Loucy (cell line): ENCODE results near the gene PRR35.

Experiments used
- CTCF ChIP-seq: fragments of 200-600 bp; sonication (generic); conservative IDR thresholded peaks from 2 replicates; pipeline ENCODE4 v1.5.1; 2014; ENCODE audit warnings: mild to moderate bottlenecking, antibody characterized with exemption, low read length
- EZH2phosphoT487 ChIP-seq: fragments of 200-600 bp; IDR thresholded peaks from 2 replicates; pipeline ENCODE4 v1.6.1; 2018; ENCODE audit warnings: antibody characterized with exemption, mild to moderate bottlenecking, moderate library complexity, borderline replicate concordance

GRCh38 chr16:577796-578195 lies 17.6 kb downstream of the PRR35 start:
- TF ChIP-seq CTCF = no peak
- no peak for TF ChIP-seq EZH2phosphoT487
